CD14-positive monocyte (primary cell): ENCODE measurements around the gene SNX32. TPM values are rescaled to one million over a fixed set of nuclear protein-coding genes. Genes with fewer than 3 reads are reported as not detected.

Experiments
- DNase-seq, 3 donors: peaks; one replicate each; pipeline ENCODE4 v3.0.0-alpha.2; 2011 to 2022
- H2AFZ ChIP-seq: 2 replicates; pipeline ENCODE4 v1.6.0; 2012; ENCODE audit warnings: mild to moderate bottlenecking, low read depth, low read length, inconsistent platforms; ENCODE audit not compliant: insufficient read depth, poor library complexity, severe bottlenecking
- H3K27ac ChIP-seq, 2 donors: 1 replicate in 1 of 2; 2 replicates in 1 of 2; pipeline ENCODE4 v1.5.1; 2012 to 2013; ENCODE audit warnings: low read length in 2 of 2, control low read depth in 1 of 2, inconsistent platforms in 1 of 2, low read depth in 1 of 2, mild to moderate bottlenecking in 1 of 2
- H3K27me3 ChIP-seq, 2 donors: one replicate each; pipeline versions ENCODE4 v1.6.0 to v1.6.1; 2011 to 2013; ENCODE audit warnings: low read length in 2 of 2; ENCODE audit not compliant: control insufficient read depth in 2 of 2, insufficient read depth in 2 of 2
- H3K36me3 ChIP-seq, 2 donors: replicated peaks in 1 of 2; 1 replicate in 1 of 2; 2 replicates in 1 of 2; pipeline versions ENCODE4 v1.5.1 to v1.6.1; 2012 to 2013; ENCODE audit warnings: low read length in 2 of 2, control low read depth in 1 of 2, inconsistent platforms in 1 of 2, mild to moderate bottlenecking in 1 of 2; ENCODE audit not compliant: insufficient read depth in 2 of 2, control insufficient read depth in 1 of 2
- H3K4me1 ChIP-seq, 2 donors: 1 replicate in 1 of 2; 2 replicates in 1 of 2; pipeline versions ENCODE4 v1.5.1 to v1.6.1; 2012 to 2013; ENCODE audit warnings: low read length in 2 of 2, control low read depth in 1 of 2, inconsistent platforms in 1 of 2, mild to moderate bottlenecking in 1 of 2, moderate library complexity in 1 of 2; ENCODE audit not compliant: insufficient read depth in 2 of 2, control insufficient read depth in 1 of 2
- H3K4me2 ChIP-seq: replicated peaks from 2 replicates; pipeline ENCODE3; 2012; ENCODE audit warnings: low read length, moderate library complexity, mild to moderate bottlenecking; ENCODE audit not compliant: poor library complexity, severe bottlenecking; ENCODE audit errors: extremely low read depth
- H3K4me3 ChIP-seq, 3 experiments: fragments of 200-600 bp in 1 of 3; sonication (generic) in 1 of 3; replicated peaks in 1 of 3; 1 replicate in 2 of 3; 2 replicates in 1 of 3; pipeline ENCODE4 v1.5.1; 2011 to 2013; ENCODE audit warnings: low read length in 3 of 3, mild to moderate bottlenecking in 3 of 3, control low read depth in 2 of 3, low read depth in 2 of 3, inconsistent platforms in 1 of 3, moderate library complexity in 1 of 3
- H3K79me2 ChIP-seq: 2 replicates; pipeline ENCODE4 v1.6.0; 2012; ENCODE audit warnings: mild to moderate bottlenecking, control low read depth, inconsistent platforms, low read length, moderate library complexity; ENCODE audit not compliant: insufficient read depth
- H3K9ac ChIP-seq: 2 replicates; pipeline ENCODE4 v1.6.0; 2017; ENCODE audit warnings: low read length, mild to moderate bottlenecking; ENCODE audit not compliant: insufficient read depth, poor library complexity, severe bottlenecking
- H3K9me3 ChIP-seq, 2 donors: replicated peaks in 1 of 2; 1 replicate in 1 of 2; 2 replicates in 1 of 2; pipeline versions ENCODE4 v1.5.1 to v1.6.1; 2012 to 2013; ENCODE audit warnings: low read length in 2 of 2, control low read depth in 1 of 2; ENCODE audit not compliant: control insufficient read depth in 1 of 2, insufficient read depth in 1 of 2
- H4K20me1 ChIP-seq: 2 replicates; pipeline ENCODE4 v1.6.0; 2012; ENCODE audit warnings: mild to moderate bottlenecking, low read length, control low read depth, moderate library complexity; ENCODE audit not compliant: insufficient read depth
- H3K27ac Mint-ChIP-seq, 7 donors: one replicate each; pipeline ENCODE4 v1.8.0; 2020; ENCODE audit warnings: mild to moderate bottlenecking in 7 of 7, mixed read lengths in 7 of 7, moderate library complexity in 6 of 7, inconsistent platforms in 2 of 7
- H3K27me3 Mint-ChIP-seq, 3 donors: one replicate each; pipeline ENCODE4 v1.8.0; 2021 to 2022; ENCODE audit warnings: low read depth in 3 of 3, mild to moderate bottlenecking in 3 of 3, mixed read lengths in 3 of 3, moderate library complexity in 3 of 3, inconsistent platforms in 1 of 3
- H3K36me3 Mint-ChIP-seq, 2 donors: one replicate each; pipeline ENCODE4 v1.8.0; 2020; ENCODE audit warnings: mixed read lengths in 2 of 2, inconsistent platforms in 1 of 2, mild to moderate bottlenecking in 1 of 2
- H3K4me1 Mint-ChIP-seq: one replicate; pipeline ENCODE4 v1.8.0; 2020; ENCODE audit warnings: mild to moderate bottlenecking, mixed read lengths
- H3K4me3 Mint-ChIP-seq, 2 donors: one replicate each; pipeline ENCODE4 v1.8.0; 2020; ENCODE audit warnings: mild to moderate bottlenecking in 2 of 2, mixed read lengths in 2 of 2, moderate library complexity in 1 of 2
- H3K9me3 Mint-ChIP-seq, 7 donors: one replicate each; pipeline ENCODE4 v1.8.0; 2020 to 2022; ENCODE audit warnings: mixed read lengths in 7 of 7, mild to moderate bottlenecking in 6 of 7, moderate library complexity in 6 of 7, inconsistent platforms in 2 of 7
- WGBS: methylation state at CpG from one replicate; pipeline ENCODE4 v1.1.5; 2013; ENCODE audit warnings: missing lambda C conversion rate; ENCODE audit not compliant: insufficient coverage; 5-methylcytosine and 5-hydroxymethylcytosine counted together
- intact Hi-C, 2 donors: fragments of 100-400 bp; cut with micrococcal nuclease; formaldehyde crosslinking; loops; one replicate each; pipeline versions ENCODE4 v1.15.0 to v1.15.1; 2023
- polyA plus RNA-seq, 3 donors: library from polyadenylated mRNA; depleted of rRNA in 1 of 3; unstranded in 2 of 3; stranded (reverse) in 1 of 3; fragments of 300-500 nt in 2 of 3; fragments of >200 nt in 1 of 3; fragmentation: Illumina TruSeq in 2 of 3; gene quantifications; 1 replicate in 2 of 3; 2 replicates in 1 of 3; pipeline ENCODE4 v1.2.3, GENCODE V29; 2012 to 2021
- TF ChIP-seq, protein P1 (sequence below): fragments of 200-600 bp; IDR thresholded peaks from one replicate; pipeline ENCODE4 v1.8.0; 2022; ENCODE audit warnings: antibody characterized with exemption, mild to moderate bottlenecking

Gene SNX32
- polyA plus RNA-seq, 3 donors: 0.07 to 0.40 (median 0.12) TPM

DNA sequence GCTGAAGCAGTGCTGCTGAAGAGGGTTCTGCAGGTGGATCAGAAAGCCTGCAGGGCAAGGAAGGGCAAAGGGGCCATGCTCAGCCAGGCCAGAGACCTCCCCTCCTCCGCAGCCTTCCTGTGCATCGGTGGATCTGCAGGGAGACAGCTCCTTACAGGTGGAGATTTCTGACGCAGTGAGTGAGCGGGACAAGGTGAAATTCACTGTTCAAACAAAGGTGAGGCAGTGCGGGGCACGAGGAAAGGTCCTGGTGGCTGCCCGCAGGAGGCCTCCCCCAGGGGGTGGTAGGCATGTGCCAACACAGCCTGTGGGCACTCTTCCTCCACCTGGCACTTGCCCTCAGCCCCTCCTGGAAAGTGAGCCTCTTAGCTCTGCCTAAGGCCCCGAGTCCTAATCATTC is 15.6 kb downstream of the SNX32 start:
- Histone ChIP-seq H3K4me1 (no peaks in the 10 kb centered on the region), H3K4me3 (no peak overlapping the region), H3K4me2 (no peak overlapping the region), H3K27ac (no peak overlapping the region), H4K20me1 (peaks cover 49% of the 10 kb centered on the region), H3K36me3 (peaks cover 24 to 39% of the 10 kb centered on the region in 2 donors), H3K79me2 (peaks cover 12% of the 10 kb centered on the region), H3K9me3 (peaks cover 4 to 8% of the 10 kb centered on the region in 2 donors), H2AFZ (no peak overlapping the region), H3K9ac (no peak overlapping the region), H3K27me3 (no peaks in the 10 kb centered on the region)
- Mint-ChIP-seq H3K36me3 (peaks cover 24 to 34% of the 10 kb centered on the region in 2 donors), H3K4me1 (peaks cover 17% of the 10 kb centered on the region), H3K9me3 (peaks cover 0 to 10% (median 8%) of the 10 kb centered on the region in 7 donors), H3K27ac (peak overlapping the region in 1 of 7 donors; percentile 3), H3K27me3 (peaks cover 0 to 5% (median 0%) of the 10 kb centered on the region in 3 donors), H3K4me3 (no peak overlapping the region)
- WGBS: 83% methylated on average over 6 of the region's 8 CpGs
- no peak for DNase-seq
- intact Hi-C loops: no loop called here
- TF ChIP-seq, protein P1, sequence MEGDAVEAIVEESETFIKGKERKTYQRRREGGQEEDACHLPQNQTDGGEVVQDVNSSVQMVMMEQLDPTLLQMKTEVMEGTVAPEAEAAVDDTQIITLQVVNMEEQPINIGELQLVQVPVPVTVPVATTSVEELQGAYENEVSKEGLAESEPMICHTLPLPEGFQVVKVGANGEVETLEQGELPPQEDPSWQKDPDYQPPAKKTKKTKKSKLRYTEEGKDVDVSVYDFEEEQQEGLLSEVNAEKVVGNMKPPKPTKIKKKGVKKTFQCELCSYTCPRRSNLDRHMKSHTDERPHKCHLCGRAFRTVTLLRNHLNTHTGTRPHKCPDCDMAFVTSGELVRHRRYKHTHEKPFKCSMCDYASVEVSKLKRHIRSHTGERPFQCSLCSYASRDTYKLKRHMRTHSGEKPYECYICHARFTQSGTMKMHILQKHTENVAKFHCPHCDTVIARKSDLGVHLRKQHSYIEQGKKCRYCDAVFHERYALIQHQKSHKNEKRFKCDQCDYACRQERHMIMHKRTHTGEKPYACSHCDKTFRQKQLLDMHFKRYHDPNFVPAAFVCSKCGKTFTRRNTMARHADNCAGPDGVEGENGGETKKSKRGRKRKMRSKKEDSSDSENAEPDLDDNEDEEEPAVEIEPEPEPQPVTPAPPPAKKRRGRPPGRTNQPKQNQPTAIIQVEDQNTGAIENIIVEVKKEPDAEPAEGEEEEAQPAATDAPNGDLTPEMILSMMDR: no peak

DNA sequence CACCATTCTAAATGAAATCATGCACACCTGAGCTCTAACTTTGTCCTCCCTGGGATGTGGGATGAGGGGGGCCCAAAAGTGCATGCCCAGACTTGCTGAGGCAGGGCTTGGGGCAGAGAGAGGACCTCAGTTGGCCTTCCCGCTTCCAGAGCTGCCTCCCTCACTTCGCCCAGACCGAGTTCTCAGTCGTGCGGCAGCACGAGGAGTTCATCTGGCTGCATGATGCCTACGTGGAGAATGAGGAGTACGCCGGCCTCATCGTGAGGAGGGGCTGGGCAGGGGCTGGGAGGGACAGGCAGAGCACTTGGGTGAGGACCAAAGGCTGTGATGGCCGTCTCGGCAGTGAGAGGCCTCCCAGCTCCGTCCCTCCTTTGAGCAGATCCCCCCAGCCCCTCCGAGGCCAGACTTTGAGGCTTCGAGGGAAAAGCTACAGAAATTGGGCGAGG is 16.0 kb downstream of the SNX32 start:
- no peak overlapping the region for H3K9ac ChIP-seq
- no peaks in the 10 kb centered on the region for H3K27me3 ChIP-seq
- H3K4me2 ChIP-seq: no peak overlapping the region
- H3K4me1 ChIP-seq: no peaks in the 10 kb centered on the region
- peaks cover 53% of the 10 kb centered on the region for H4K20me1 ChIP-seq
- intact Hi-C loops: no loop called here
- Mint-ChIP-seq H3K27ac (no peak overlapping the region), H3K9me3 (peaks cover 0 to 10% (median 8%) of the 10 kb centered on the region in 7 donors), H3K4me3 (no peak overlapping the region), H3K27me3 (peaks cover 0 to 5% (median 0%) of the 10 kb centered on the region in 3 donors), H3K36me3 (peaks cover 28 to 38% of the 10 kb centered on the region in 2 donors), H3K4me1 (peaks cover 22% of the 10 kb centered on the region)
- no peak overlapping the region for H2AFZ ChIP-seq
- WGBS: 84% methylated on average over 14 of the region's 16 CpGs
- H3K27ac ChIP-seq: no peak overlapping the region
- peaks cover 29 to 43% of the 10 kb centered on the region in 2 donors for H3K36me3 ChIP-seq
- H3K4me3 ChIP-seq: no peak overlapping the region
- peaks cover 16% of the 10 kb centered on the region for H3K79me2 ChIP-seq
- no peak for DNase-seq
- TF ChIP-seq, protein P1: no peak
- peaks cover 4 to 8% of the 10 kb centered on the region in 2 donors for H3K9me3 ChIP-seq
